AG20443 (cell line): ENCODE data around the gene ZNF454.

Experiments used
- DNase-seq: peaks from one replicate; pipeline ENCODE4 v3.0.0; 2012; ENCODE audit warnings: low spot score, mixed read lengths

The ZNF454 gene

DNA sequence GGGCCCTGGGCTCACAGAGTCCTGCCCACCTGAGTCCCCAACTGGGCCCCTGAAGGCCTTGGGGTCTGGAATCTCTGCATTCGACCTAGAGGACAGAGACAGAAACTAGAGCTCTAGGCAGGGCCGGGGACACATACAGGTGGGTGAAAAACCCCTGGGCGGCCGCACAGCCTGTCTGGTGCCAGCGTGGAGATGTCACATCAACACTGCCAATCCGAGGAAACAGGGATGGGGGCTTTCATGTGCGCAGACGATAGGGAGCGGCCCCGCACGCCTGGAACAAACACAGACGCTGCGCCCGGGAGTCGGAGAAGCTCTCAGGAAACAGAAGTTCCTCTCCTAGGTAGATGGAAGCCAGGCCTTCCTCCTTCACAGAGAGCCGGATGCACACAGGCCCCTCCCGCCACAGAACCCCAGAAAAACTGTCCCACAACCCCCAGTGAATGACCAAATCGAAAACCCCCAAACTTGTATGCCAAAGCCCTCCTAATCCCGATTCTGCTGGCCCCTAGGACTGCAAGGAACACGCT, 52.3 kb downstream of the ZNF454 start:
- no peak for DNase-seq

DNA sequence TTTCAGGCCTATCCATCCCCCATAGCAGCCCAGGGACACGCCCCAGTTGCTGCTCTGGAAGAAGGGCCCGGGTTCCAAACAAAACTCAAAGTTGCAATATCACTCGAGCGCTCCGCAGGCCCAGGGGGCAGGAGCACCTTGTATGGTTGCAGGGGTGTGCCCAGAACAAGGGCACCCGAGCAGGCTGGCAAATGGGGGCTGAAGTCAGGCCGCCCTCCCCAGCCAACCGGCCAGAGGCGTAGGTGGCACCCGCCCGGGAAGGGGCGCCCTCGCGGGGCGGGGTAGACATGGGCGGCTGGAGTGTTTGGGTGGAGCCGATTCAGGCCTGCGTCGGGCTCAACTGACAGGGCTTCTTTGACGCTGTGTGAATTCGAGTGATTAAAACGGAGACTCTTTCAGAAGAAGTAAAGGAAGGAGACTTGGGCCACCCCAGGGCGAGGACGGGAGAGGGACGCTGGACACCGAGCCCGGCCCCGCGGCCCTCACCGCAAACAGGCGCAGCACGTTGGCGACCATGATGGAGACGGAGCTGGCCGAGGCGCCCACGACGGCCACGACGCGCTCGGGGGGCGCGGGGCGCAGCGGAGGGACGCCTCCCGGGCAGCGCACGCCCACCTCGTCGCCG, 53.1 kb downstream of the ZNF454 start:
- DNase-seq = no peak

DNA sequence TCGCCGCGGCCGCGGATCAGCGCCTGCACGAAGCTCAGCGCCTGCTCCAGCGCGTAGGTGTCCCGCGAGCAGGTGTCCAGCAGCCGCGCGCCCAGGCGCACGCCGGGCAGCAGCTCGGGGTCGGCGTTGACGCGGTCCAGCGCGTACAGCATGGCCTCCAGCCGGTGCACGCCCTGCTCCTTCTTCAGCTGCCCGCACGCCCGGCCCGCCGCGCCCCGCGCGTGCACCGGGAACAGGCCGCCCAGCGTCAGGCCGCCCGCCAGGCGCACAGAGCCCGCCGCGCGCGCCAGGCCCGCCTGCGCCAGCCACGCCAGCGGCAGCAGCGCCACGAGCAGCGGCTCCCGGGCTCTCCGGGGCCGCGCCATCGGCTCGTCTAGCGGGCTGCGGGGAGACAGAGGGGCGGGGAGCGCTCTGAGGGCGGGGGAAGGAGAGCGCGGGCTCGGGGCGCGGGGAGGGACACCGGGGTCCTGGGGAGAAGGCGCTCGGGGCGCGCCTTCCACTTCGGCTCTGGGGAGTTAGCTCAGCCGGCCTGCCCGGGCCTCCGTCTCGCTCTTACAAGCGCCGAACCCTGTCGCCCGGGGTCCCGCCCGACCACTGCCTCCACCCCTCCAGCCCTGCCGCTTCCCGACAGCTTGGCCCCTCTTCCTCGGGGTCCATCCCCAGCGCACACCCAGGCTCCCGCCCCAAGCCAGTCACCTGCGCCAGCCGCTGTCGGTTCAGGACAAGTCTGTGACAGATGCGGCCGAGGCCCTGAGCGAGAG, 53.8 kb downstream of the ZNF454 start, which contains the start of gene GRM6:
Gene GRM6 (minus strand): TSS at position 741 of the 761 bp plus-strand sequence. CDS start 376 bp downstream, at position 365.
- DNase-seq = no peak

DNA sequence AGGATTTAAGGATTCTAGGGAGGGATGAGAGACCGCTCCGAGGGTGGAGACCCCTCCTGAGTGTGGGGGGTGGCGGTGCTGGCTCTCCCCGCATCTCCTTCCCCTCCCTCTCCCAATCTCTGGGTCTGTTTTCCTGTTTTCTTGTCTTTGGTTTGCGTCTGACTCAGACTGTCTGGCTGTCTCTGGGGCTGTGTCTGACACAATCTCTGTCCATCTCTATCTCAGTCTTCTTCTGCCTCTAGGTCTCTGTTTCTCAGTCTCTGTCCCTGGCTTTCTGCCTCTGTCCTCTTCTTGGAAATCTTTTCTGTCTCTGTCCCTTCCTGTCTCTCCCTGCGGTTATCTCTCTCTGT, 54.3 kb downstream of the ZNF454 start:
- DNase-seq = no peak

DNA sequence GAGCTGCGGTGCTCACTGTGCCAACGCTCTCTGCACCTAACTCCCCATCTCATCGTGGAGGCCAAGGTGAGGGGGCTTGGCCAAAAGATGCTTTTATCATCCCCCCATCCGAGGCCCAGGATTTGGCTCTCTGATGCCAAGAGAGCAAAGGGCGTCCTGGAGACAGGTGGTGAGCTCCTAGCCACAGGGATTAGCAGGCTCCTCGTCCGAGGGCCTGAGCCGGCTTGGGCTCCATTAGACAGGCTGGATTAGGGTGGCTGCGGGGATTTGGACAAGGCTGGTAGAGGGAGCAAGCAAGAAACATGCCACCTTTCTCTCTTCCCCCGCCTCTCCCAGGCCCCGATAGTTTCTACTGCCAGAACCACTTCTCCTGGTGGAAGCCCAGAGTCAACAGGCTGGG, 55.2 kb downstream of the ZNF454 start:
- DNase-seq = no peak

DNA sequence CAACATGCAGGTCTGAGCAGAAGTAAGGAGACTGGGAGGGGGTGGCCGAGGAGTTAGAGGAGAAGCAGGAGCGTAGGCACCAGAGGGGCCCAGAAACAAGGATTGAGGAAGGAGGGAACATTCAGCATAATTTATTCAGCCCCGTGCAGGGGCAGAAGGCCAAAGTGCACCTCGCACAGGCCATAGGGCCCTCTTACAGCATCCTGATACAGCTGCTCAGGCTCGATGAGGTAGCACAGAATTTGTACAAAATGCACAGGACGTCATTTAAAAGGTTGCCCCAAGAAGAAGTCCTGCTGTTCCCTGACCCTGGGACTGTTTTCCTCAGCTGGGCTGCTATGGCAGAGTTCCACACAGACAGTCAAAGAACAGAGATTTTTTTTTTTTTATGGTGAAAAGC, 56.2 kb downstream of the ZNF454 start:
- DNase-seq = no peak

DNA sequence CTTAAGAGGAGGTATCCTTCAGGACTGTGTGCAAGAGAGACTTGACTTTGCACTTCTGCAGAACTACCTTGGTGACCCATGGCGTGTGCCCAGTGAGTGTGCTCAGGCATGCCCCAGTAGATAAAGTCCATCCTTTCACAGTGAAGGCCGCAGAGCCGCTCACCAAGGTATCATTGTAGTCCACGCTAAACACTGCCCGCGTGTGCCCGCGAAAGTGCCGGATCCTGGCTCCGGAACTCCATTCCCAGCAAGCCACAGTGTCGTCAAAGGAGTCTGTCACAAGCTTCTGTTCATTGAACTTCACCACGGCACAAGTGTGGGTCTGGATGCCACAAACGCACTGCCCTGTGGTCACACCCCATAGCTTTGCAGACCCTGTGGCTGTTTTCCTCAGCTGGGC, 57.4 kb downstream of the ZNF454 start:
- no peak for DNase-seq

DNA sequence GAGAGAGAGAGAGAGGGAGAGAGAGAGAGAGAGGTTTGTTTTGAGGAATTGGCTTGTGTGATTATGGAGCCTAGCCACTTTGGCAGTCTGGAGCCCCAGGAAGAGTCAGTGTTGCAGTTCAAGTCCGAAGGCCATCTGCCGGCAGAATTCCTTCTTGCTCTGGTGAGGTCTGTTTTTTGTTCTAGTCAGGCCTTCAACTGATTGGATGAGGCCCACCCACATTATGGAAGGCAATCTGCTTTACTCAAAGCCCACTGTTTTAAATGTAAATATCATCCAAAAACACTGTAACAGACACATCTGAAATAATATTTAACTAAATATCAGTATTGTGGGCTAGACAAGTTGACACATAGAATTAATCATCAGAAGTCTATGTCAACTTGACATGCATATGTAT, 65.6 kb downstream of the ZNF454 start:
- DNase-seq = no peak

DNA sequence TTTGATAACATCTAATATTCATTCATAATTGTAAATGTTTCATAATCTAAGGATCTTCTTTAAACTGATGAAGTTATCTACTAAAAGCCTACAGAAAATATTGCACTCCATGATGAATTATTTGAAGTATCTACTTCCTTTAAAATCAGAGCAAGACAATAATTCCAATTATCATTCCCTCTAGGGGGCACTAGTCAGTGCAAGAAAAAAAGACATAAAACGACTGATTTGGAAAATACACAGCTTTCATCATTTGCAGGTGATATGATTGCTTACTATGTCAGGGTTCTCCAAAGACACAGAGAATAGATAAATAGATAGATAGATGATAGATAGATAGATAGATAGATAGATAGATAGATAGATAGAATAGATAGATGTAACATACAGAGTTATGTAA, 67.7 kb downstream of the ZNF454 start:
- DNase-seq = no peak
